Ishikawa (cell line): Measurements from ENCODE around the gene SCRN2.

Experiments
- CEBPB ChIP-seq: IDR thresholded peaks from 2 replicates; pipeline ENCODE4 v1.6.1; 2012
- CREB1 ChIP-seq: IDR thresholded peaks from 2 replicates; pipeline ENCODE4 v1.6.1; 2012; ENCODE audit warnings: low read depth
- EGR1 ChIP-seq: IDR thresholded peaks from 2 replicates; pipeline ENCODE4 v1.6.1; 2012
- EP300 ChIP-seq: IDR thresholded peaks from 2 replicates; pipeline ENCODE4 v1.6.1; 2012; ENCODE audit warnings: borderline replicate concordance
- FOXM1 ChIP-seq: IDR thresholded peaks from 2 replicates; pipeline ENCODE4 v1.6.1; 2012; ENCODE audit warnings: low read depth, borderline replicate concordance
- NFIC ChIP-seq: IDR thresholded peaks from 2 replicates; pipeline ENCODE4 v1.6.1; 2012
- RAD21 ChIP-seq: IDR thresholded peaks from 2 replicates; pipeline ENCODE4 v1.6.1; 2012; ENCODE audit warnings: low read depth
- TAF1 ChIP-seq: IDR thresholded peaks from 2 replicates; pipeline ENCODE4 v1.6.1; 2012; ENCODE audit warnings: low read depth, mild to moderate bottlenecking
- TCF12 ChIP-seq: IDR thresholded peaks from 2 replicates; pipeline ENCODE4 v1.6.1; 2012; ENCODE audit warnings: low read depth
- TEAD4 ChIP-seq: IDR thresholded peaks from 2 replicates; pipeline ENCODE4 v1.6.1; 2012
- YY1 ChIP-seq: IDR thresholded peaks from 2 replicates; pipeline ENCODE4 v1.6.1; 2012; ENCODE audit warnings: low read depth
- ZBTB7A ChIP-seq: IDR thresholded peaks from 2 replicates; pipeline ENCODE4 v1.6.1; 2012; ENCODE audit warnings: low read depth
- TF ChIP-seq, protein P1 (sequence below): IDR thresholded peaks from 2 replicates; pipeline ENCODE4 v1.6.1; 2012
- TF ChIP-seq, protein P2 (sequence below): IDR thresholded peaks from 2 replicates; pipeline ENCODE4 v1.6.1; 2012
- TF ChIP-seq, protein P3 (sequence below): IDR thresholded peaks from 2 replicates; pipeline ENCODE4 v1.6.1; 2012; ENCODE audit warnings: low read depth, mild to moderate bottlenecking

Gene SCRN2

DNA sequence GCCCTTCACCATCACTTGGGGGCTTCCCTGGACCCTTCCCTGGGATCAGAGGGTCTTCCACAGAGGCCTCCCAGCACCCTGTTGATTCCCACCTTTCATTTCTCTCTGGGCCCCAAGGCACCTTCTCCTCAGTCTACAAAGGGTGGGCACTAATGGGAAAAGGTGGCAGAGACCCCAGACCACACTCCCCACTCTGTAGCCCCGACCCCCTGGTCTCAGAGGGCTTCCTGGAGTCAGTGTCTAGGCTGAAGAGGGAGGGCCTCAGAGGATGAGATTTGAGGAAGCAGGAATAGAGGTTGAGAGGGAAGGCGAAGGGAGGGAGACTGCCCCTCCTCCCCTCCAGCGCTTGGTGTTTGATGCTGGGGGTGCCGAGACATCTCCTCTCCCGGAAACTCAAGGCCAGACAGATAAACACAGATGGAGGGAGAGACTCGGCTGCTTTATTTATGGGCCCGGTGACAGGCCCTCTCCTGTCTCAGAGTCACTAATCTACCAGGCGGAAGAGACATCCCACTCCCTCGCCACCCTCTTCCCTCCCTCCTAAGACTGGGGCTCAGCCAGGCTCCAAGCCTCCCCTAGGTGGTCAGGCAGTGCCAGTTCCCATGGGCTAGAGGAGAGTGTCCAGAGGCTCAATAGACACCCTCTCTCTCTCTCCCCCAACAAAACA is 36.4 kb upstream of the SCRN2 start:
- TF ChIP-seq RAD21 (no peak), YY1 (no peak), CREB1 (no peak), TAF1 (no peak), ZBTB7A (no peak)
- TF ChIP-seq, protein P1, sequence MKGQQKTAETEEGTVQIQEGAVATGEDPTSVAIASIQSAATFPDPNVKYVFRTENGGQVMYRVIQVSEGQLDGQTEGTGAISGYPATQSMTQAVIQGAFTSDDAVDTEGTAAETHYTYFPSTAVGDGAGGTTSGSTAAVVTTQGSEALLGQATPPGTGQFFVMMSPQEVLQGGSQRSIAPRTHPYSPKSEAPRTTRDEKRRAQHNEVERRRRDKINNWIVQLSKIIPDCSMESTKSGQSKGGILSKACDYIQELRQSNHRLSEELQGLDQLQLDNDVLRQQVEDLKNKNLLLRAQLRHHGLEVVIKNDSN: no peak
- TF ChIP-seq, protein P2, sequence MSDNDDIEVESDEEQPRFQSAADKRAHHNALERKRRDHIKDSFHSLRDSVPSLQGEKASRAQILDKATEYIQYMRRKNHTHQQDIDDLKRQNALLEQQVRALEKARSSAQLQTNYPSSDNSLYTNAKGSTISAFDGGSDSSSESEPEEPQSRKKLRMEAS: no peak

DNA sequence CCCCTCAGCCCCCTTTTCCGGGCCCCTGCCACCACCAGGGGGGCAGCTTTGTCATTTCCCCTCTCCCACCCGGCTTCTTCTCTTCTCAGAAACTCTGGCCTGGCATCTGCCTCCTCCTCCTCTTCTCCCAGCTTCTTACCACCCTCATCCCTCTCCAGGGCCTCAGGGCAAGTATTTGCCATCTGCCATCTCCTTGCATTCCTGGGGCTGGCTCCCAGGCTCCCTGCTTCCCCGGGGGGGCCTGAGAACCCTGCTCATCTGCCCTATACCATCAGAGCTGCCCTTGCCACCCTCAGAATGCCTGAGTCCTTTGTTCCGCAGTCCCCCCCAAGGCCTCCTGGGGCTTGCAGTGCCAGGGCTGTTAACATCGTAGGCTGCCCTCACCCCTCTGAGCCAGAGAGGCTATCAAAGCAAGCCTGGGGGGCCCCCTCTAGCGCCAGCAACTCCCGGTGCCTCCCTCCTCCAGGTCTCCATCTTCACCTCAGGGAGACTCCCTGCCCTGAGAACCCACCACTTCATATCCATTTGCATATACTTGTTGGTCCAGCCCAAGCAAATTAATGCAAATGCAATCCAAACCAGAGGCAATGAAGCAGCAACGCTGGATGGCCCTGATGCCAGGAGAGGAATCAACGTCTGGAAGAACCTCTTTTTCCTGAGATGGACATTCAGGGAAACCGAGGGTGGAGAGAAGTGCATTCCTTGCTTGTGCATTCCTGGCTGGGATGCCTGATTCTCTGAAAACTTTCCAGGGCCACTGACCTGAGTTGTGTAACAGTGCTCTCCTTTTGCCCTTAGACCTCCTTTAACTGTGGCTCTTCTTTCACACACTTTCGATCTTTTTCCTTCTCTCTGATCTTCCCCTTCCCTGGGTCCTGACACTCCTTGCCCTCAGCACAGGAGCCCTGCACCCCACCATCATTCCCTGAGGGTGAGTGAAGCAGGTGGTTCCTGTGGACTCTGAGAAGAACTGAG is 34.2 kb upstream of the SCRN2 start:
- no peak for TF ChIP-seq RAD21
- TF ChIP-seq EGR1: no peak
- TF ChIP-seq CEBPB: no peak
- TF ChIP-seq CREB1: no peak
- TF ChIP-seq, protein P3, sequence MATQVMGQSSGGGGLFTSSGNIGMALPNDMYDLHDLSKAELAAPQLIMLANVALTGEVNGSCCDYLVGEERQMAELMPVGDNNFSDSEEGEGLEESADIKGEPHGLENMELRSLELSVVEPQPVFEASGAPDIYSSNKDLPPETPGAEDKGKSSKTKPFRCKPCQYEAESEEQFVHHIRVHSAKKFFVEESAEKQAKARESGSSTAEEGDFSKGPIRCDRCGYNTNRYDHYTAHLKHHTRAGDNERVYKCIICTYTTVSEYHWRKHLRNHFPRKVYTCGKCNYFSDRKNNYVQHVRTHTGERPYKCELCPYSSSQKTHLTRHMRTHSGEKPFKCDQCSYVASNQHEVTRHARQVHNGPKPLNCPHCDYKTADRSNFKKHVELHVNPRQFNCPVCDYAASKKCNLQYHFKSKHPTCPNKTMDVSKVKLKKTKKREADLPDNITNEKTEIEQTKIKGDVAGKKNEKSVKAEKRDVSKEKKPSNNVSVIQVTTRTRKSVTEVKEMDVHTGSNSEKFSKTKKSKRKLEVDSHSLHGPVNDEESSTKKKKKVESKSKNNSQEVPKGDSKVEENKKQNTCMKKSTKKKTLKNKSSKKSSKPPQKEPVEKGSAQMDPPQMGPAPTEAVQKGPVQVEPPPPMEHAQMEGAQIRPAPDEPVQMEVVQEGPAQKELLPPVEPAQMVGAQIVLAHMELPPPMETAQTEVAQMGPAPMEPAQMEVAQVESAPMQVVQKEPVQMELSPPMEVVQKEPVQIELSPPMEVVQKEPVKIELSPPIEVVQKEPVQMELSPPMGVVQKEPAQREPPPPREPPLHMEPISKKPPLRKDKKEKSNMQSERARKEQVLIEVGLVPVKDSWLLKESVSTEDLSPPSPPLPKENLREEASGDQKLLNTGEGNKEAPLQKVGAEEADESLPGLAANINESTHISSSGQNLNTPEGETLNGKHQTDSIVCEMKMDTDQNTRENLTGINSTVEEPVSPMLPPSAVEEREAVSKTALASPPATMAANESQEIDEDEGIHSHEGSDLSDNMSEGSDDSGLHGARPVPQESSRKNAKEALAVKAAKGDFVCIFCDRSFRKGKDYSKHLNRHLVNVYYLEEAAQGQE: no peak
- no peak for TF ChIP-seq FOXM1
- TF ChIP-seq TAF1: no peak
- TF ChIP-seq, protein P1: no peak
- TF ChIP-seq, protein P2: no peak
- no peak for TF ChIP-seq ZBTB7A
- TF ChIP-seq TCF12: no peak
- TF ChIP-seq EP300: no peak
- TF ChIP-seq TEAD4: no peak
- no peak for TF ChIP-seq NFIC
- TF ChIP-seq YY1: no peak

GRCh38 chr17:47873200-47874090 is 32.4 kb upstream of the SCRN2 start:
- TF ChIP-seq TCF12: no peak
- TF ChIP-seq CEBPB: no peak
- no peak for TF ChIP-seq ZBTB7A
- TF ChIP-seq, protein P3: no peak
- no peak for TF ChIP-seq FOXM1
- TF ChIP-seq TAF1: no peak
- TF ChIP-seq RAD21: no peak

GRCh38 chr17:47872651-47873161 is 31.6 kb upstream of the SCRN2 start:
- TF ChIP-seq CEBPB (no peak), NFIC (no peak), TCF12 (no peak), EP300 (no peak), ZBTB7A (no peak), EGR1 (no peak), TAF1 (no peak)

- TF ChIP-seq EGR1 (no peak), EP300 (no peak), CEBPB (no peak), FOXM1 (no peak), RAD21 (no peak), CREB1 (no peak), TAF1 (no peak), TEAD4 (no peak), NFIC (no peak), TCF12 (no peak), YY1 (no peak), ZBTB7A (no peak)
- TF ChIP-seq, protein P3: no peak
- TF ChIP-seq, protein P1: no peak
- TF ChIP-seq, protein P2: no peak
Measured at GRCh38 chr17:47872019-47872650, 31.1 kb upstream of the SCRN2 start.
